ENCODE data around the gene NRXN3. TPM values are rescaled to one million over a fixed set of nuclear protein-coding genes. Genes with fewer than 3 reads are reported as not detected.

Gene NRXN3
- total RNA-seq, 5 donors from 2014 or later (not counting 1 experiment from before 2014, with no cell fraction given) = not detected

- ChIA-PET CTCF (no interaction called here), POLR2A (no interaction called here)
- peaks cover 0 to 4% (median 3%) of the 10 kb centered on the region in 3 donors for H3K9me3 Mint-ChIP-seq
These were observed 1180.8 kb downstream of the NRXN3 start for GRCh38 chr14:79351011-79351410.

DNA sequence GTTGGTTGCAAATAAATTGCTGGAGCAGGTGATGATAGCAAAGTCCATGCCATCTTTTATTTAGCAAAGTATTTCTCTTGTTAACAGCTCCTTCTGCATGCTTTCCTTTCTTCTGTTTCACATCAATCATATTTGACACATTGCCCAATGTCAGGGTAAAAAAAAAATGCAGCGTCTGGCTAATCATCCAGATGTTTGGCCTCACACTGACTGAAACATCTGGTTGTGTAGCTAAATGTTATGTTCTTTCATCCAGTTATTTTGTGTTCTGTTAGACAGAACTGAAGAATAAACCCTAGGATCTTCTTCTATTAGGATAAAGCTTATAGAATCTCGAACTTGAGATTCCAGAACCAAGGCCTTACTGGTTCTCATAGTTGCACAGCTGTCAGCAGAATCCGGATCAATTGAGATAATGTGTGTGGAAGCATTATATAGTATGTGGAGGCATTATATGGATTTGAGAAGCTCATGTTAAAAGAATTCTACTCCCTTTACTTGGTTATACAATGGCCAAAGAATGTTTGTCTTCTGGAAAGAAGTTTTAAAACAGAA lies 1182.0 kb downstream of the NRXN3 start:
- H3K9me3 Mint-ChIP-seq = peaks cover 0 to 4% (median 3%) of the 10 kb centered on the region in 3 donors
- ChIA-PET POLR2A (no interaction called here), CTCF (no interaction called here)
- no peak overlapping the region for H3K27ac ChIP-seq (ENCODE audit: low read length)
- no peak for ATAC-seq (replicated peaks in 1 of 4)
- H3K36me3 Mint-ChIP-seq = no peaks in the 10 kb centered on the region
- no peaks in the 10 kb centered on the region for H3K9me3 ChIP-seq
- no peak overlapping the region for H3K4me3 Mint-ChIP-seq
- no peaks in the 10 kb centered on the region for H3K27me3 Mint-ChIP-seq
- H3K36me3 ChIP-seq (ENCODE audit: control insufficient read depth in 2 of 2, extremely low read depth in 1 of 2, insufficient read depth in 1 of 2, low read length in 1 of 2) = no peaks in the 10 kb centered on the region
- H3K4me1 ChIP-seq (ENCODE audit: control insufficient read depth in 1 of 2, extremely low read depth in 1 of 2, insufficient read depth in 2 of 2, low read length in 2 of 2) = no peaks in the 10 kb centered on the region
- no peak overlapping the region for H3K27ac Mint-ChIP-seq
- H3K4me1 Mint-ChIP-seq = no peaks in the 10 kb centered on the region
- H3K4me3 ChIP-seq (ENCODE audit: control insufficient read depth in 1 of 2, extremely low read depth in 1 of 2, low read length in 1 of 2) = no peak overlapping the region
- no peaks in the 10 kb centered on the region for H3K27me3 ChIP-seq (replicated peaks in 1 of 2; ENCODE audit: control insufficient read depth in 2 of 2, extremely low read depth in 1 of 2, insufficient read depth in 2 of 2, low read length in 1 of 2)
- WGBS (ENCODE audit: insufficient coverage) = no CpG with 5 or more reads among the region's 3 CpGs
- no peak for DNase-seq

More at GRCh38 chr14:79351011-79351410, 1180.8 kb downstream of the NRXN3 start:
- no CpG with 5 or more reads among the region's 3 CpGs for WGBS (ENCODE audit: insufficient coverage)
- Mint-ChIP-seq H3K4me1 (no peaks in the 10 kb centered on the region), H3K27me3 (no peaks in the 10 kb centered on the region), H3K36me3 (no peaks in the 10 kb centered on the region), H3K4me3 (no peak overlapping the region), H3K27ac (no peak overlapping the region)
- DNase-seq (no peak), ATAC-seq (replicated peaks in 1 of 4) (no peak)
- Histone ChIP-seq H3K4me1 (ENCODE audit: control insufficient read depth in 1 of 2, extremely low read depth in 1 of 2, insufficient read depth in 2 of 2, low read length in 2 of 2) (no peaks in the 10 kb centered on the region), H3K9me3 (no peaks in the 10 kb centered on the region), H3K36me3 (ENCODE audit: control insufficient read depth in 2 of 2, extremely low read depth in 1 of 2, insufficient read depth in 1 of 2, low read length in 1 of 2) (no peaks in the 10 kb centered on the region), H3K4me3 (ENCODE audit: control insufficient read depth in 1 of 2, extremely low read depth in 1 of 2, low read length in 1 of 2) (no peak overlapping the region), H3K27me3 (replicated peaks in 1 of 2; ENCODE audit: control insufficient read depth in 2 of 2, extremely low read depth in 1 of 2, insufficient read depth in 2 of 2, low read length in 1 of 2) (no peaks in the 10 kb centered on the region), H3K27ac (ENCODE audit: low read length) (no peak overlapping the region)

- no peaks in the 10 kb centered on the region for H3K4me1 Mint-ChIP-seq
- POLR2A ChIA-PET = no interaction called here
These were observed 1184.2 kb downstream of the NRXN3 start for GRCh38 chr14:79354336-79354735.

GRCh38 chr14:79356040-79356439 lies 1185.9 kb downstream of the NRXN3 start:
- H3K36me3 Mint-ChIP-seq = no peaks in the 10 kb centered on the region
- POLR2A ChIA-PET = no interaction called here
- no peak overlapping the region for H3K27ac ChIP-seq (ENCODE audit: low read length)
- CTCF ChIA-PET = no interaction called here
- no peaks in the 10 kb centered on the region for H3K9me3 ChIP-seq
- DNase-seq (no peak), ATAC-seq (replicated peaks in 1 of 4) (no peak)
- H3K9me3 Mint-ChIP-seq = peaks cover 0 to 4% (median 0%) of the 10 kb centered on the region in 3 donors
- H3K4me3 ChIP-seq (ENCODE audit: control insufficient read depth in 1 of 2, extremely low read depth in 1 of 2, low read length in 1 of 2) = no peak overlapping the region
- H3K4me1 Mint-ChIP-seq = no peaks in the 10 kb centered on the region
- no peak overlapping the region for H3K27ac Mint-ChIP-seq
- no peaks in the 10 kb centered on the region for H3K4me1 ChIP-seq (ENCODE audit: control insufficient read depth in 1 of 2, extremely low read depth in 1 of 2, insufficient read depth in 2 of 2, low read length in 2 of 2)
- no peaks in the 10 kb centered on the region for H3K27me3 Mint-ChIP-seq
- H3K4me3 Mint-ChIP-seq = no peak overlapping the region
- no peaks in the 10 kb centered on the region for H3K27me3 ChIP-seq (replicated peaks in 1 of 2; ENCODE audit: control insufficient read depth in 2 of 2, extremely low read depth in 1 of 2, insufficient read depth in 2 of 2, low read length in 1 of 2)
- WGBS (ENCODE audit: insufficient coverage) = 90% methylated on average over 2 of the region's 2 CpGs
- no peaks in the 10 kb centered on the region for H3K36me3 ChIP-seq (ENCODE audit: control insufficient read depth in 2 of 2, extremely low read depth in 1 of 2, insufficient read depth in 1 of 2, low read length in 1 of 2)

More at GRCh38 chr14:79354336-79354735, 1184.2 kb downstream of the NRXN3 start:
- Mint-ChIP-seq H3K9me3 (peaks cover 0 to 4% (median 0%) of the 10 kb centered on the region in 3 donors), H3K27me3 (no peaks in the 10 kb centered on the region), H3K27ac (no peak overlapping the region), H3K36me3 (no peaks in the 10 kb centered on the region), H3K4me3 (no peak overlapping the region)
- no peak overlapping the region for H3K27ac ChIP-seq (ENCODE audit: low read length)
- H3K9me3 ChIP-seq = no peaks in the 10 kb centered on the region
- WGBS (ENCODE audit: insufficient coverage) = no CpG with 5 or more reads among the region's 1 CpG
- no peaks in the 10 kb centered on the region for H3K4me1 ChIP-seq (ENCODE audit: control insufficient read depth in 1 of 2, extremely low read depth in 1 of 2, insufficient read depth in 2 of 2, low read length in 2 of 2)
- no peaks in the 10 kb centered on the region for H3K27me3 ChIP-seq (replicated peaks in 1 of 2; ENCODE audit: control insufficient read depth in 2 of 2, extremely low read depth in 1 of 2, insufficient read depth in 2 of 2, low read length in 1 of 2)
- H3K36me3 ChIP-seq (ENCODE audit: control insufficient read depth in 2 of 2, extremely low read depth in 1 of 2, insufficient read depth in 1 of 2, low read length in 1 of 2) = no peaks in the 10 kb centered on the region
- H3K4me3 ChIP-seq (ENCODE audit: control insufficient read depth in 1 of 2, extremely low read depth in 1 of 2, low read length in 1 of 2) = no peak overlapping the region
- no peak for DNase-seq
- ATAC-seq (replicated peaks in 1 of 4) = no peak
- CTCF ChIA-PET = no interaction called here

- no CpG with 5 or more reads among the region's 2 CpGs for WGBS (ENCODE audit: insufficient coverage)
- ATAC-seq (replicated peaks in 1 of 4) = no peak
- POLR2A ChIA-PET = no interaction called here
- Mint-ChIP-seq H3K27ac (no peak overlapping the region), H3K9me3 (peaks cover 0 to 5% (median 0%) of the 10 kb centered on the region in 3 donors), H3K4me3 (no peak overlapping the region), H3K27me3 (no peaks in the 10 kb centered on the region), H3K36me3 (no peaks in the 10 kb centered on the region), H3K4me1 (no peaks in the 10 kb centered on the region)
- DNase-seq = no peak
- CTCF ChIA-PET = no interaction called here
- Histone ChIP-seq H3K36me3 (ENCODE audit: control insufficient read depth in 2 of 2, extremely low read depth in 1 of 2, insufficient read depth in 1 of 2, low read length in 1 of 2) (no peaks in the 10 kb centered on the region), H3K27me3 (replicated peaks in 1 of 2; ENCODE audit: control insufficient read depth in 2 of 2, extremely low read depth in 1 of 2, insufficient read depth in 2 of 2, low read length in 1 of 2) (no peaks in the 10 kb centered on the region), H3K27ac (ENCODE audit: low read length) (no peak overlapping the region), H3K4me1 (ENCODE audit: control insufficient read depth in 1 of 2, extremely low read depth in 1 of 2, insufficient read depth in 2 of 2, low read length in 2 of 2) (no peaks in the 10 kb centered on the region), H3K4me3 (ENCODE audit: control insufficient read depth in 1 of 2, extremely low read depth in 1 of 2, low read length in 1 of 2) (no peak overlapping the region), H3K9me3 (no peaks in the 10 kb centered on the region)
These were observed 1187.1 kb downstream of the NRXN3 start for GRCh38 chr14:79357307-79357706.

- Histone ChIP-seq H3K27ac (ENCODE audit: low read length) (no peak overlapping the region), H3K9me3 (no peaks in the 10 kb centered on the region), H3K27me3 (replicated peaks in 1 of 2; ENCODE audit: control insufficient read depth in 2 of 2, extremely low read depth in 1 of 2, insufficient read depth in 2 of 2, low read length in 1 of 2) (no peaks in the 10 kb centered on the region), H3K4me1 (ENCODE audit: control insufficient read depth in 1 of 2, extremely low read depth in 1 of 2, insufficient read depth in 2 of 2, low read length in 2 of 2) (no peaks in the 10 kb centered on the region), H3K36me3 (ENCODE audit: control insufficient read depth in 2 of 2, extremely low read depth in 1 of 2, insufficient read depth in 1 of 2, low read length in 1 of 2) (no peaks in the 10 kb centered on the region), H3K4me3 (ENCODE audit: control insufficient read depth in 1 of 2, extremely low read depth in 1 of 2, low read length in 1 of 2) (no peak overlapping the region)
- H3K36me3 Mint-ChIP-seq = no peaks in the 10 kb centered on the region
- no peak overlapping the region for H3K27ac Mint-ChIP-seq
- no CpG with 5 or more reads among the region's 3 CpGs for WGBS (ENCODE audit: insufficient coverage)
- CTCF ChIA-PET = no interaction called here
- H3K9me3 Mint-ChIP-seq = peaks cover 0 to 10% (median 3%) of the 10 kb centered on the region in 3 donors
- DNase-seq (no peak), ATAC-seq (replicated peaks in 1 of 4) (no peak)
- POLR2A ChIA-PET = no interaction called here
- no peak overlapping the region for H3K4me3 Mint-ChIP-seq
- H3K27me3 Mint-ChIP-seq = no peaks in the 10 kb centered on the region
- no peaks in the 10 kb centered on the region for H3K4me1 Mint-ChIP-seq
These were observed 1193.1 kb downstream of the NRXN3 start for GRCh38 chr14:79363291-79363690.
